HG03565 (cell line): ENCODE measurements around the gene UBQLNL.
A peak's percentile ranks its signal among the peaks of the same experiment; 100 is the strongest.

Experiments
- ATAC-seq: cut with Tn5 transposase; IDR thresholded peaks from one replicate; pipeline ENCODE4 v1.9.1; 2021; ENCODE audit warnings: mild to moderate bottlenecking, moderate library complexity; ENCODE audit not compliant: unreplicated experiment

The UBQLNL gene

GRCh38 chr11:5516599-5516998 is at the start of gene UBQLNL:
Gene UBQLNL, minus strand, starts transcription at chr11:5516699. Its CDS starts 258 bp downstream, at chr11:5516441.
- ATAC-seq = no peak

DNA sequence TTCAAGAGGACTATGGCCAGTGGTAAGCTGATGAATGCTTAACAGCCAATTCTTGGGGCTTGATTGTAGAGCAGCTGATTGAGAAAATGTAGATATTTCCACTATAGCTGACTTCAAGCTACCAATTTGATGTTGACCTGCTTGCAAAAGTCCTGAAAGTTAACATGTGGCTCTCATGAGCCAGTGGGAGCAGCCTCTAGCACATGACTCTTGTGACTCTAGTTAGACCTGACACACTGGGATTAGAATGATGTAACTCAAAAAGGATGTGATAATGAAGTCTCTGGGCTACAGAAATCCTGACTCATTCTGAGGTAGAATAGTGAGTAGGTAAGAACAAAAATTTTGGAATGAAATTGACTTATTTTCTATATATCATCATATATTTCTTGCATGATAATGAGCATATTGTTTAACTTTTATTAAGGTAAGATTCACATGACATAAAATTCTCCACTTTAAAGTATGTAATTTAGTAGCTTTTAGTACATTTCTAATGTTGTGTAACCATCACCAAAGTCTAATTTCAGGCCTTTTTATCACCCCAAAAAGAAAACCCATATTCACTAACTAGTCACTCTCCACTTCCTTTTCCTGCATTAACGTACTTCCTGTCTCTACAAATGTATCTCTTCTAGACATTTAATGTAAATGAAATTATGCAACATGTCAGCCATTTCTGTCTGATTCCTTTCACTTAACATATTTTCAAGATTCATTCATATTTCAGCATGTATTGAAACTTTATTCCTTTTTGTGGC is 47.9 kb upstream of the UBQLNL start:
- no peak for ATAC-seq

DNA sequence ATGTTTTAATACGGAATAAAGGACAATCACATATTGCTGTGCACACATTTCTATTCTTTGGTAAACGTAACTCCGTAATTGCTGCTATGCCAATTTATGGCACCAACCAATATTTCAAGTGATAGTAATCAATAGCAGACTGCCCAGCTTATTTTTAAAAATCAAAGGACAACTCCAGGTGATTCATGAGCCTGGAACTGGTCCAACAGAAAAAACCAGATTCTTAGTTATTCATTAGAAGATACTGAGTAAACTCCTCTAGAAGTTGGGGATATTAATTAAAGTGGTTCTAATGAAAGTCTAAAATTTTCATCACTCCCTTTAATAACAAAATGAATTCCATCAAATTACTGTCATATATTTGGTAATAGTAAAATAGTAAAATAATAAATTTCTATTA is 41.3 kb upstream of the UBQLNL start:
- no peak for ATAC-seq

GRCh38 chr11:5556596-5557188 is 40.2 kb upstream of the UBQLNL start:
- no peak for ATAC-seq

DNA sequence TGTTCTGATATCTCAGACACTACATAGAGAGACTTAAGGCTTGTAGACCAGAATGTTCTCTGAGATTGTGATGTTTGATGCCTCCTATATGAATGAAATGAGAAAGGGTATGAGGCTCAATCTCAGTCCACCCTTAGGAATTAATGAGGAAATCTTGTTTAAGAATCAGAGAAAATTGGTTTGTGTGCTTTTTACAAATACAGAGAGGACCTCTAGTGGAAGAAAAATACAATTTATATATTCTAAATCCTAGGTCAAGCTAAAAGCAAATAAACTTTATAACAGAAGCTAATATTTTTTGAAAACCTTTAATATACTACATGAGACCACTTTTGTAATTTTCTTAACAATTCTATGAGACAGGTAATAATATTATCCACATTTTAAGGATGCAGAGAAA is 36.8 kb upstream of the UBQLNL start:
- no peak for ATAC-seq

- peak; percentile 62 for ATAC-seq
These were observed 34.1 kb upstream of the UBQLNL start for GRCh38 chr11:5550440-5551095.

DNA sequence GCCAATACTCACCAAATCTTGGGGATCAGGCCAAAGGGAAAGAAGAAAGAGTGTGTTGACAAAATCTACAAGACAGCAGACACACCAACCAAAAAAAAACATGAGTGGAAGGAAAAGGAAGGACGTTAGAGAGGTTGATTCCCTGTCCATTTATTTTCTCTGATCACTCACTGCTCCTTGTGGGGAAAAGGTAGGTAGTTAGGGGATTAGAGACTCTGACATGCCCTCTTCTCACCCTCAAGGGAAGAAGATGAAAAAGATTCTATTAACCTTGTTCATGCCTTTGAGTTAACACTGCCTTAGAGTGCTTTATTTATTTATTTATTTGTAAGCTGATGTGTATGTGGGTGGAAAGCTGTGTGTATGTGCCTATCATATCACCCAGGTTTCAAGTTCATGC is 31.9 kb upstream of the UBQLNL start, which contains the start of gene OR52H1:
Gene OR52H1 (minus strand): TSS at position 101 of the 400 bp plus-strand sequence. CDS start 3,035 bp downstream, outside the sequence.
- ATAC-seq = no peak

DNA sequence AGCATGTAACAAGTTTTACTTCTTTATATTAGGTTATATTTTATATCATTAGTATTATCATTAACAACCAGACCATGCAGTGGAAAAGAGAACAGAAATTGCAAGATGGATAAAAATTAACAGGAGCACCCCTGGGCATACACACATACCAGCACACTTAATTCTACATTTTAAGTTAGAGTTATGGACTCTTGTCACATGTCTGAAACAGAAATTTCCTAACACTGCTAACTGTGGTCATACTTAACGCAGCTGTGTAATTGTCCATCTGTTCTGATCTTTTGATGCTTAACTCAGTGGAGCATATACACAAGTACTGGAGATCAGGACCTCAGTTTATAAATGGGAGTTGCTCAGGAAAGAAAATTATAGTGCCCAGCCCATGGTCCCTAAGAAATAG is 31.5 kb upstream of the UBQLNL start:
- ATAC-seq = peak; percentile 35

- no peak for ATAC-seq
These were observed 30.0 kb upstream of the UBQLNL start for GRCh38 chr11:5546457-5546856.

GRCh38 chr11:5541427-5541826 is 24.9 kb upstream of the UBQLNL start:
- no peak for ATAC-seq

GRCh38 chr11:5536482-5536881 is 20.0 kb upstream of the UBQLNL start:
- ATAC-seq = no peak

GRCh38 chr11:5534046-5534445 is 17.5 kb upstream of the UBQLNL start:
- ATAC-seq = no peak

GRCh38 chr11:5531053-5531831 is 14.7 kb upstream of the UBQLNL start:
- ATAC-seq = no peak

DNA sequence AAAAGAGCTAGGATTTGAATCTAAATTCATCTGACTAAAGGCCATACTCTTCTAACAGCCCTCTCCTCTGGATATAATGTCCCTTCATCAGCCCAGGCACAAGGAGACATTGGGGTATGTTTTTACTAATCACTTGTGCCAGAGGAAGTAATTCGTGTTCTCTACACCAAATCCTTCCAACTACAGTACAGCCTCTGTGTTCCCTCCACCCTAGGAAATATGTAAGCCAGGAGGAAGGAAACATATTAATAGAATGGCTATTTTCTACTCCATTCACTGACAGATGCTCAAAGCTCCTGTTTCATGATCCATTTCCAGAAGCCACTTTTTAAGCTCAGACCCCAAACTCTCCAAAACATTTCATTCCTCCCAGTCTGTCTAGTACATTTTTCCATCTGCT is 12.0 kb upstream of the UBQLNL start:
- ATAC-seq = no peak

DNA sequence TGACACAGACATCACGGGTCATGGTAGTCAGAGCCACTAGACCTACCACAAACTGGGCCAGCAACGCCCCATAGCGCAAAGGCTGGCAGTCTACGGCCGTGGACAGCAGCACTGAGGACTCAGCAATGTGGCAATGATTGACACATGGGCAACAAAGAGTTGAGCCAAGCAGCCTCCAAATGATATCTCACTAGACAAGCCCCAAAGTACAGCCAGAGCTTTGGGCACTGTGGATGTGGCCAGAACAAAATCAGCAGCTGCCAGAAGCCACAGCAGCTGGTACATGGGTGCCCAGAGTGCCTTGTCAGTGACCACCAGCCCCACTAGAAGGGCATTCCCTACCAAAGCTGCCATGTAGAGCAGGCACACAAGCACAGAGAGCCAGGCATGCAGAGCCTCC is 11.2 kb upstream of the UBQLNL start:
- no peak for ATAC-seq

DNA sequence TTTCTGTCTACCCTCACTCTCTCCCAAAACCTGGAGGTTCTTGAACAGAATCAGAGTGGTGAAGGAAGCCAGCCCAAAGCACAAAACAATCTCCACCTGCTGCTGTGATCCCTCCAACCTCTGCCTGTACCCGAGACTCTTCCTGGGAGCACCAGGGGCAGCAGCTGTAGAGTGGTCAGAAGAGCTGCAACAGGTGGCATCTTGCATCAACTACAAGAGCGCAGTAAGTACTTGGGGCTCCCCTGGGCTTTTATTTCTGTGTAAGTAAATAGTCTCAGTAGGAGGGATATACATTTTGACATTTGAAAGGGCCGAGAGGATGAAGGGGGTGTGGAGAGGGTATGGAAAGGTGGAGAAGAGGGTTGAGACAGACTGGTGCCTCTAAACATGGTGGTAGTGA is 8.3 kb upstream of the UBQLNL start:
- no peak for ATAC-seq

- no peak for ATAC-seq
These were observed 5.8 kb upstream of the UBQLNL start for GRCh38 chr11:5522308-5522707.

- no peak for ATAC-seq
These were observed 5.0 kb upstream of the UBQLNL start for GRCh38 chr11:5521540-5521939.

- no peak for ATAC-seq
These were observed 1.7 kb downstream of the UBQLNL start for GRCh38 chr11:5514841-5515240.

- no peak for ATAC-seq
These were observed 6.7 kb downstream of the UBQLNL start, which contains the start of gene UBQLN3 for GRCh38 chr11:5509803-5510202. Gene UBQLN3, minus strand, starts transcription at chr11:5509957. Its CDS starts 399 bp downstream, at chr11:5509558.

DNA sequence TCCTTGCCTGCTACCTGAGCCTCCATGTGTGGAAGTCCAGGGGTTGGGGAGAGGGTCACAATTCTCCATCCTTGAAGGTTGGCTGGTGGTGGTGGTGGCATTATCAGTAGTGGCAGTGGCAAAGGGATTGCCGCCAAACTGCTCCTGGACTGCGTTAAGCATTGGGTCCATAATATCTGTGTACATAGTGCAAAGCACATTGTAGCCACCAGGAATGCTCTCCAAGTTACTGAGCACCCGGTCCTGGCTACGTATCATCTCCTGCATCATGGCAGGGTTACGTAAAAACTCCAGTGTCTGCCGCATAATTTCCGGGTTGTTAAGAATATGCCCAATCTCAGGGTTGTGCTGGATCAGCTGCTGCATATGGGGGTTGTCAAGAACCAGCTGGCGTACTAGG is 7.9 kb downstream of the UBQLNL start:
- ATAC-seq = no peak
